Measurements from ENCODE around the gene CA10.

GRCh38 chr17:51941272-51941671 is 217.2 kb downstream of the CA10 start:
- TF ChIP-seq POLR2AphosphoS5 (IDR thresholded peaks at IDR 0.05; ENCODE audit: low read depth, low read length), result no peak
- no peak for TF ChIP-seq REST (IDR thresholded peaks at IDR 0.05; ENCODE audit: insufficient read depth in 1 of 2, low read depth in 2 of 2, low read length in 2 of 2)

Measured in PFSK-1 (cell line).